Psoas muscle (tissue), 8 donors: ENCODE measurements around the gene GYPC. TPM values are rescaled to one million over a fixed set of nuclear protein-coding genes. Genes with fewer than 3 reads are reported as not detected.
"Not testable (repeated sequence)": the region's sequence is repeated elsewhere in the genome, so short reads cannot be mapped to it uniquely, and the experiment has no call there.

Source experiments
- ATAC-seq, 4 donors: fragments of 200-7000 bp; cut with Tn5 transposase; one replicate each; pipeline ENCODE4 v1.9.1; 2020; ENCODE audit warnings: moderate library complexity in 3 of 4, mild to moderate bottlenecking in 2 of 4
- DNase-seq, 2 donors: peaks; one replicate each; pipeline ENCODE4 v3.0.0-alpha.2; 2020
- H3K27ac ChIP-seq: fragments of 200-600 bp; one replicate; pipeline ENCODE4 v1.8.0; 2022
- H3K27me3 ChIP-seq, 3 donors: fragments of 200-600 bp in 1 of 3; one replicate each; pipeline versions ENCODE4 v1.6.1 to v1.8.0; 2013 to 2022; ENCODE audit warnings: low read length in 2 of 3, mild to moderate bottlenecking in 2 of 3, moderate library complexity in 1 of 3; ENCODE audit not compliant: insufficient read depth in 3 of 3
- H3K36me3 ChIP-seq, 2 donors: fragments of 200-600 bp in 1 of 2; one replicate each; pipeline versions ENCODE4 v1.6.1 to v1.8.0; 2013 to 2022; ENCODE audit warnings: low read depth in 1 of 2, mild to moderate bottlenecking in 1 of 2, moderate library complexity in 1 of 2; ENCODE audit not compliant: insufficient read depth in 1 of 2
- H3K4me1 ChIP-seq: fragments of 200-600 bp; one replicate; pipeline ENCODE4 v1.8.0; 2022
- H3K4me3 ChIP-seq: fragments of 200-600 bp; one replicate; pipeline ENCODE4 v1.8.0; 2022; ENCODE audit warnings: mild to moderate bottlenecking
- H3K9me3 ChIP-seq: fragments of 200-600 bp; one replicate; pipeline ENCODE4 v1.8.0; 2022
- WGBS, 3 donors: extraction: QIAGEN DNeasy Blood & Tissue Kit; methylation state at CpG; one replicate each; pipeline versions ENCODE4 v1.1.6 to v1.1.7; 2013; 5-methylcytosine and 5-hydroxymethylcytosine counted together
- intact Hi-C, 2 donors: fragments of 100-400 bp; cut with DNase I; formaldehyde crosslinking; loops; one replicate each; pipeline versions ENCODE4 v1.11.0 to v1.14.2; 2022
- polyA plus RNA-seq, 3 donors: library from polyadenylated mRNA; stranded (reverse); fragments of 200-250 nt; gene quantifications; one replicate each; pipeline ENCODE4 v1.2.3, GENCODE V29; 2013
- total RNA-seq, 4 donors: library from RNA; stranded (reverse); fragmentation: NEBNext Ultra II Directional in 2 of 4; extraction: Animal tissue kit (Norgen Biotek cat#: 25700) in 2 of 4; gene quantifications; one replicate each; pipeline versions ENCODE4 v1.2.1 to v1.2.4, GENCODE V29; 2021 to 2023
- TF ChIP-seq, protein P1 (sequence below): fragments of 200-600 bp; IDR thresholded peaks from one replicate; pipeline ENCODE4 v1.8.0; 2022; ENCODE audit warnings: antibody characterized with exemption
- donor health status: healthy with polysubstance abuse.
- donor health status: DM: no; HTN: no; CAD: no; lungs with moderate emphysema.
- donor health status: Bipolar disorder and iron deficiency.
- donor health status: healthy.
- donor health status: DM: yes; HTN: yes; CAD: no.
- donor health status: DM: no; HTN: no; CAD: no.
- donor health status: DM: no; HTN: no; CAD: no.
- donor health status: DM: yes; HTN: yes; CAD: no.

GYPC gene
- total and polyA plus RNA-seq, 7 donors: 53.4 to 144 (median 92.7) TPM

DNA sequence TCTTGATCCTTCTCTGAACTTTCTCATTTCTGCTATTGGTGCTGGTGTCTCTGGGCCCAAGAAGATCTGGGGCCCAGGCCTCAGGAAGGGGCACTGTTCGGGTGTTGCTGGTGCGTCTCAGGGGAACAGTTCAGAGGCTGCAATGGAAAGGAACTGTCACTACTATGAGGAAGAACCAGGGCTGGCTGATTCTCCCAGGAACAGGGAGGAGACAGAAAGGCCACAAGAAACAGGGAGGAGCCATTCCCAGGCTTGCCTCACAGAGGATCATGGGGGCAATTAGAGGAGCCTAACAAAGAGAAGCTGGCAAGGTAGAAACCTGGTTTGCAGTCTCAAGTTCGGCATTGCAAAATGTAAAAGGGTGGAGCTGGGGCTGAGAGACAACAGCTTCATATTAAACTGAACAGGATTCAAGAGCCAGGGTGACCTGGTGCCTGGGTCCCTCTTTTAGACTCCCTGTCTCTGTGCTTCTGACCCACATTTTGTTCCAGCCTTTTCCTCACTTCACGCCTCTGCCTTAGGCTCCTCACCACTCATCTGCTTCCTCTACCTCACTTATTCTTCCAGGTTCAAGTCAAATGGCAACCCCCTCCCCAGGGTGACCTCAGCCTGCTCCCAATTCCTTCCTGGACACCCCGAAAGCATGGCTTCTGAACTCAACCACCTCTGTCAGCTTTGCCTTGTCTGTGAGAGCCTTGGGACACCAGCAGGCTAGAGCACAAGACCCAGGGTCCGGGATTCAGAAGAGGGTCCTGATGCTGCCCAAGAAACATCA is 58.4 kb downstream of the GYPC start:
- no peaks in the 10 kb centered on the region for H3K36me3 ChIP-seq
- no peak overlapping the region for H3K27ac ChIP-seq
- ATAC-seq: no peak
- intact Hi-C loops: no loop called here
- H3K4me1 ChIP-seq: peaks cover 6% of the 10 kb centered on the region
- TF ChIP-seq, protein P1, sequence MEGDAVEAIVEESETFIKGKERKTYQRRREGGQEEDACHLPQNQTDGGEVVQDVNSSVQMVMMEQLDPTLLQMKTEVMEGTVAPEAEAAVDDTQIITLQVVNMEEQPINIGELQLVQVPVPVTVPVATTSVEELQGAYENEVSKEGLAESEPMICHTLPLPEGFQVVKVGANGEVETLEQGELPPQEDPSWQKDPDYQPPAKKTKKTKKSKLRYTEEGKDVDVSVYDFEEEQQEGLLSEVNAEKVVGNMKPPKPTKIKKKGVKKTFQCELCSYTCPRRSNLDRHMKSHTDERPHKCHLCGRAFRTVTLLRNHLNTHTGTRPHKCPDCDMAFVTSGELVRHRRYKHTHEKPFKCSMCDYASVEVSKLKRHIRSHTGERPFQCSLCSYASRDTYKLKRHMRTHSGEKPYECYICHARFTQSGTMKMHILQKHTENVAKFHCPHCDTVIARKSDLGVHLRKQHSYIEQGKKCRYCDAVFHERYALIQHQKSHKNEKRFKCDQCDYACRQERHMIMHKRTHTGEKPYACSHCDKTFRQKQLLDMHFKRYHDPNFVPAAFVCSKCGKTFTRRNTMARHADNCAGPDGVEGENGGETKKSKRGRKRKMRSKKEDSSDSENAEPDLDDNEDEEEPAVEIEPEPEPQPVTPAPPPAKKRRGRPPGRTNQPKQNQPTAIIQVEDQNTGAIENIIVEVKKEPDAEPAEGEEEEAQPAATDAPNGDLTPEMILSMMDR: no peak
- H3K27me3 ChIP-seq: no peaks in the 10 kb centered on the region
- no peak overlapping the region for H3K4me3 ChIP-seq
- no peak for DNase-seq
- 89 to 92% (median 91%) methylated on average over 6 of the region's 6 CpGs for WGBS, 3 donors
- no peaks in the 10 kb centered on the region for H3K9me3 ChIP-seq

DNA sequence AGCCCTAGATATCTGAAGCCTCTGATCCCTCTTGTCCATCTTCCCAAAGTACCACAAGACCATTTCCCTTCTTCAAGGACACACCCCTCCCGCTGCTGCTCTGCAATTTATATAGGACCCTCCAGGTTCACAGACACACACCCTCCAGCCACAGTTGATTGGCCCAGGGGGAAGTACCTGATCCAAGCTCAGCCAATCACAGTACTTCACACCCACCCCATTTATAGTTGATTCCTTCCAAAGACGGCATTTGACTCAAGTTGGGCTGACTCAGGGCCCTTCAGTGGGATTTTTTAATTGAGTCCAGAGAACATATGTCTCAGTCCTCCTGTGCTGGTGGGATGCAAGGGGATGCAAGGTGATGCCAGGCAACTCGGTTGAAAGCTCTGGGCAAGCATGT is 59.2 kb downstream of the GYPC start:
- WGBS, 3 donors: 93 to 99% (median 94%) methylated on average over 3 of the region's 3 CpGs
- ATAC-seq: no peak
- Histone ChIP-seq H3K27me3 (no peaks in the 10 kb centered on the region), H3K27ac (no peak overlapping the region), H3K4me1 (peaks cover 7% of the 10 kb centered on the region), H3K36me3 (no peaks in the 10 kb centered on the region), H3K4me3 (no peak overlapping the region), H3K9me3 (no peaks in the 10 kb centered on the region)
- intact Hi-C loops: no loop called here
- TF ChIP-seq, protein P1: no peak
- DNase-seq: no peak

DNA sequence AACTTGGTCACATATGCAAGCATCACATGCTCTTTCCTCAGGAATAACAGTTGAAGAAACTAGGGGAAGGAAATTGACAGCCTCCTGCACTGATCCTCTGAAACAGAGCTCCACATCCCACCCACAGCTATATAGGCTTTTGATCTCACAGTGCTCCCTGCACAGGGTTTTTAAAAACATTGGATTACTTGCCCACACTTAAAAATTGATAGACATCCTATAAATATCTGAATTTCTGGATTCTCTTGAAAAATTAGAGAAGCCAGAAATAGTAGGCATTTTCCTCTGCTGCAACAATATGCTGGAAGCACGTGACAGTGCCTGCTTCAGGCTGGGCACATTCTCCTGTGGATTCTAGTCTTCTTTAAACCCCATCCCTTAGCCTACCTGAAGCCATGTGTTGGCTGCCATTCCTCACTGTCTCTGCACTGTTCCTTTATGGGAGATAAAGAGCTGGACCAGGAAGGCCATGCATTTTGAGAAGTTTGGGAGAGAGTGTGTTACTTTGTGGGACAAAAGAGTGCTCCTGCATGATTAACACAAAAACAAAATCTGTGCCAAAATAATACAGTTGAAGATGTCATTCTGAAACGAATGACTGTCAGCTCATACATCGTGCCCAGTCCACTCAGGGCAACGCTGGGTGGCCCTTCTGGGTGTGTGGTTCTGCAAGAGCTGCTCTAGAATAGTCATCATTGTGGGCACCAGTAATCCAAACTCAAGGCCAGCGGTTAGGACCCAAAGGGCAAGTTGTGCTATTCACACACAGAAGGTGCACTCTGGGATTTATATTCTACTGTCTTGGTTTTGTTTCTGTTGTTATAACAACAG is 59.8 kb downstream of the GYPC start:
- no peak for DNase-seq
- WGBS, 3 donors: 66 to 76% (median 67%) methylated on average over 5 of the region's 5 CpGs
- intact Hi-C loops: no loop called here
- no peak overlapping the region for H3K4me3 ChIP-seq
- TF ChIP-seq, protein P1: no peak
- no peak overlapping the region for H3K27ac ChIP-seq
- H3K4me1 ChIP-seq: peaks cover 7% of the 10 kb centered on the region
- H3K27me3 ChIP-seq: no peaks in the 10 kb centered on the region
- no peaks in the 10 kb centered on the region for H3K9me3 ChIP-seq
- H3K36me3 ChIP-seq: no peaks in the 10 kb centered on the region
- no peak for ATAC-seq

DNA sequence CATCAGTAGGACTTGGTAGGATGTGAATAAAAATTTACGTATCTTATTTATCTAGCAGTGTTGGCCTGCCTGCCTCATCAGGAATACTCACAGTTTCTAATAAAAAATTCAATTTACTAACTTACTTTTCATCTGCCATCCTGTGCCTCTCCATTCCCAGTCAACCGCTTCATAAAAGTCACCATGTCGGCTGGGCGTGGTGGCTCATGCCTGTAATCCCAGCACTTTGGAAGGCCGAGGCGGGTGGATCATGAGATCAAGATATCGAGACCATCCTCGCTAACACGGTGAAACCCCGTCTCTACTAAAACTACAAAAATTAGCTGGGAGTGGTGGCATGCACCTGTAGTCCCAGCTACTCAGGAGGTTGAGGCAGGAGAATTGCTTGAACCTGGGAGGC is 61.3 kb downstream of the GYPC start:
- H3K36me3 ChIP-seq, H3K4me1 ChIP-seq, H3K4me3 ChIP-seq, H3K27ac ChIP-seq, H3K9me3 ChIP-seq, H3K27me3 ChIP-seq, intact Hi-C loops, DNase-seq, ATAC-seq: not testable (repeated sequence)
- WGBS, 3 donors: 95 to 96% (median 96%) methylated on average over 10 of the region's 10 CpGs

DNA sequence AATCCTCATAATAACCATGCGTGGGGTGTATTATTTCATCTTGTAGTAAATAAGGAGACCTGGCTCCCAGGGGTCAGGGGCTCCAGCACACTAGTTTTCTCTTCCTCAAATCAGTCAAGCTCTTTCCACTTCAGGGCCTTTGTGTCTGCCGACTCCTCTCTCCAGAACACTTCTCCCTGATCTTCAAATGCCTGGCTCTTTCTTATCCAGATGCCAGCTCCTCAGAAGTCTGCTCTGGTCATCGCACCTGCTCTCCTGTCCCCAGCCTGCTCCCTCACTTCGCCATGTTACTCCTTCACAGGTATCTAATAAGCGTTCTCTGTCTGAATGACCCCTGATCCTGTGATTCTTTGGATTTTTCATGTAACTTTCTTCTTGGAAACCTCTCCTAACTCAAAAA is 62.0 kb downstream of the GYPC start:
- Histone ChIP-seq H3K9me3 (no peaks in the 10 kb centered on the region), H3K27me3 (no peaks in the 10 kb centered on the region), H3K4me1 (peaks cover 7% of the 10 kb centered on the region), H3K27ac (no peak overlapping the region), H3K4me3 (no peak overlapping the region), H3K36me3 (no peaks in the 10 kb centered on the region)
- ATAC-seq (no peak), DNase-seq (no peak)
- TF ChIP-seq, protein P1: no peak
- intact Hi-C loops: no loop called here
- 89 to 98% (median 95%) methylated on average over 5 of the region's 5 CpGs for WGBS, 3 donors
